ENCODE data around the gene TNRC6C.

Gene TNRC6C

DNA sequence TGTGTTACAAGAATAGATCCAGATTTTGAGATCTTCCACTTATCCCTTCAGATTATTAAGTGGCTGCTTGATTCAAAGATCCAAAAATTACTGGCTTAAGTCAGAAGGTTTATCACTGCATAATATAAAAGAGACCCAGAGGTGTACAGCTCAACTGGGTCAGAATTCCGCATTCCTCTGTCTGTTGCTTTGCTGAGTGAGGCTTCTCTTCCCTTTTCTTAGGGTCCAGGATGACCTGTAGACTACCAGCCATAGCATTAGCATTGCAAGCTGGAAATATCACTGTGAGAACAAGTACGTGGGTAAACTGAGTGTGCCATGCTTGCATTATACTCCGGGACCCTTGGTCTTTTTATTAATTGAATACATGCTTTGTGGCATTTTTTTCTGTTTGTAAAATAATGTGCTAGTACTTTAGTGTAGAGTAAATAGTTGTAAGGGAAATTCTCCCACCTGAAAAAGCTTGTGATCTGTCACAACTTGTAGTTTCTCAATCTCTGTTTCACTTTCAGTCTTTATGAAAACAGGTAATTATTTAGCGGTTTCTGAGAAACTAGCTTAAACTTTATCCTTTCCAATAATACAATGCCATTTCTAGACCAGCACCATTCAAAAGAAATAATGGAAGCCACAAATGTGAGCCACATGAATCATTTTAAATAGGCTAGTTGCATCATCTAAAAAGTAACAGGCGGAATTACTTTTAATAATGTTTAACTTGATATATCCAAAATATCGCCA is 61.6 kb downstream of the TNRC6C start:
- no peak for DNase-seq

DNA sequence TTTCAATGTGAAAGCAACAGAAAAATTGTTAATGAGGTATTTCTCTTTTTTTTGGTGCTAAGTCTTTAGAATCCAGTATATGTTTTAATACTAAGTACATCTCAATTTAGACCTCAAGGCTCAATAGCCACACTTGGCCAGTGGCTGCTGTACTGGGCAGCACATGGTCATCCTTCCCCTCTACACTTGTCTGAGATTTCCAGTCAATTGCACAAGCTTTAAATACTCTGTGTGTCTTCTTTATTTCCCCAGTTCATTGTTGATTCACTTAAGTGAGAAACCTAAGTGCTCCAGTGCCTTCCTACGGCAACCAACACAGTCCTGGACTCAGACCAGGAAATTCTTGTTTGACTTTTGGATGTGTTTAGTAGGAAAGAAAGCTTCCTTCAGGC is 62.2 kb downstream of the TNRC6C start:
- DNase-seq: no peak

DNA sequence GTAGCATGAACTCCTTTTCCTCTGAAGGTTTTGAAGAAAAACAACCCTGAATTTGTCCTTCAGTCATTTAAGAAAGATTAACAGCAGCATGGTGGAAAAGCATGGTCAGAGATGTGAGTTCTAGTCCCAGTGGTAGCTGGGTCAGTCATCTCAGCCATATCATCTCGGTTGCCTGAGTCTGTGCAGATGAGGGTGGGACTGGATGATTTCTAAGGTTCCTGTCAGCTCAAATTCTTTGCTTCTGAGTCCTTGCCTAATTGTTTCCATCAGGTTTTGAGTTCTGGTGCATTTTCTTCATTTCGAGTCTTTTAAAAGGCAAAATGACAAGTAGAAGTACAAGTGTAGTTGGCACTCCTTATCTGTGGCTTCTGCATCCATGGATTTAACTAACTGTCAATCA is 63.9 kb downstream of the TNRC6C start:
- peak; percentile 52 for DNase-seq

DNA sequence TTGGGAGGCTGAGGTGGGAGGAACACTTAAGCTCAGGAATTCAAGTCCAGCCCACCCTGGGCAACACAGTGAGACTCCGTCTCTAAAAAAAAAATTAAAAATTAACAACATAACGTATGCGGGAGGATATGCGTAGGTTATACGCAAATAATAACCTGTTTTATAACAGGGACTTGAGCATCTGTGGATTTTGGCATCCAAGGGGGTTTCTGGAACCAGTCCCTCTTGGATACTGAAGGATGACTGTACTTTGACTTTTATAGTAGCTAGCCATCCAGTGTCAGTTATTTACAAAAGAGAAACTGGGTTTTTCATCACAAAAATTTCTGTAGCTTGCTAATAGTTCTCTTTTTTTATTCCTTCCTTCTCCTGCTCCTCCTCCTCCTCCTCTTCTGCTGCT is 64.5 kb downstream of the TNRC6C start:
- no peak for DNase-seq

DNA sequence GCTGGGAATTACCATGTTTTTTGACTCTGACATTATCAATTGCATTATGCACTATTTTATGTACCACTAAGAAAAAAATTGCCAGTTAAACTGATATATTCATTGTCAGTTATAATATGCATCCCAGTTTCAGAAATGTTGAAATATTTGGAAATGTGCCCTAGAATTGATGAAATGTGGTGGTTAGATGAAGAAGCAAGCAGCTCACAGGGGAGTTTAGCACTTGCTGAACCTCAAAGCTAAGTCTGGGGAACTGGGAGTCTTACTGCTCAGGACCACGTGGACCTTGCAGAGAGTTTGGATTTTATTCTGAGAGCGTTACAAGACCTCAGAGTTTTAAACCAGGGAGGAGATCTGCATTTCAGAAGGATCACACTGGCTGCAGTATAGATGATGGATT is 67.9 kb downstream of the TNRC6C start:
- DNase-seq: no peak

GRCh38 chr17:78027121-78027520 is 68.6 kb downstream of the TNRC6C start:
- DNase-seq: no peak

DNA sequence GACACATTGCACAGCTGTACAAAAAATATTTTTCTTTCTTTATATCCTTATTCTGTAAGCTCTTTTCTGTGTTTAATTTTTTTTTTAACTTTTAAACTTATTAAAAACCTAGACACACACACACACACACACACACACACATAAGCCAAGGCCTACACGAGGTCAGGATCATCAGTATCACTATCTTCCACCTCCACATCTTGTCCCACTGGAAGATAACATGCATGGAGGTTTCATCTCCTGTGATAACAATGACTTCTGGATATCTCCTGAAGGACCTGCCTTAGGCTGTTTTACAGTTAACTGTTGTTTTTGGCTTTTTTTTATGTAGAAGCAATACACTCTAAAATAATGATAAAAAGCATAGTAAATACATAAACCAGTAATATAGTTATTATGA is 71.2 kb downstream of the TNRC6C start:
- no peak for DNase-seq

DNA sequence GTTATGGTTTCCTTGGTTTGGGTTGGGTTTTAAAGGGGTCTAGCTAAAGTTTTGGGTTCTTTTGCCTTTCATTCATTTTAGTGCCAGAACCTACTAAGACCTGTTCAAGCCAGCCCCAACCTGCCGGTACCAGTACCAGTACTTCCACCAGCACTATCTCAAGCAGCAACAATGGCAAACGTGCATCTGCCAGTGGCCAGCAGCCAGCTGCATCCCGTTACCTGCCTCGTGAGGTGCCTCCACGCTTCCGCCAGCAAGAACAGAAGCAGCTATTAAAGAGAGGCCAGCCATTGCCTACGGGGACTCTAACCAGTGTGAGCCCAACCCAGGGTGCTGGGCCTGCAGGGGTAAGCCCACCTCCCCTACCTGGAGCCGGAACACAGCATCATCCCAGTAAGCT is 72.9 kb downstream of the TNRC6C start:
- no peak for DNase-seq

DNA sequence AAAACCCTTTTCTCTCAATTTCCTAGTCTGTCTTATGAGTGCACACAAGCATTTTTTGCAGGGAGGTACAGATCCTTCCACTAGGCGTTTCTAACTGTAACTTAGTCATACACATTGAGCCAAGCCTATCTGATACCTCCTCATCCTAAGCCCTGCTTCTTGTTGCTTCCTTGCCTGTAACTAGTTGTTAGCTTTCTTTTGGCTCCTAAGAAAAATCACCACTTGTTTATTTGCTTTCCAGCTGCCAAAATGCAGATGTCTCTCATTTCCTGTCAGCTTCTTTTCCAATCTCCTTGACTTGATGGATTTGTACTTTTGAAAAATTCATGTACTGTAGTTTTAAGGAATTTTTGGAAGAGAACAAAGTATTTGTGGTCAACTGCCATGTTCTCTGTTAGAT is 73.7 kb downstream of the TNRC6C start:
- DNase-seq: peak; percentile 19

DNA sequence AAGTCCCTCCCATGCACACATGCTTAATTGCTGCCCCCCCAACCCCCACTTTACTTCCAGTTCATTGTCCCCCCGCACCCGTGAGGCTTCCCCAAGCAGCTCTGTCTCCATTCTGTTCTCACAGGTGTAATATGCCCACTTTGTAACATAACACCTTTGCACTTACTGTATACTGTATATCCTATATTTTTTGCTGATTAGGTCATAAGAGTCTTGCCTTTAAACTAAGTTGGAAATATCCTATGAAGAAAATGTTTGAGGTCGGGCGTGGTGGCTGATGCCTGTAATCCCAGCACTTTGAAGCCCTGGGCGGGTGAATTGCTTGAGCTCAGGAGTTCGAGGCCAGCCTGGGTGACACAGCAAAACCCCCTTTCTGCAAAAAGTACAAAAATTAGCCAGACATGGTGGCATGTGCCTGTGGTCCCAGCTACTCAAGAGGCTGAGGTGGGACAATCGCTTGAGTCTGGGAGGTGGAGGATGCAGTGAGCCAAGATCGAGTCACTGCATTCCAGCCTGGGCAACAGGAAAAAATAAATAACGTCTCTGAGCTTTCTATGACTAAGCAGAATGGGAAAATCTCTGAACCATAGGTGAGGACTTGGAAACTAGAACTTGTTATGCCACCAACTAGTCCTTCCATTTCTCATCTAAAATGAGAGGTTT is 76.1 kb downstream of the TNRC6C start:
- no peak for DNase-seq

GRCh38 chr17:78037280-78037679 is 78.8 kb downstream of the TNRC6C start:
- DNase-seq: no peak

GRCh38 chr17:78038748-78039288 is 80.3 kb downstream of the TNRC6C start:
- DNase-seq: no peak

DNA sequence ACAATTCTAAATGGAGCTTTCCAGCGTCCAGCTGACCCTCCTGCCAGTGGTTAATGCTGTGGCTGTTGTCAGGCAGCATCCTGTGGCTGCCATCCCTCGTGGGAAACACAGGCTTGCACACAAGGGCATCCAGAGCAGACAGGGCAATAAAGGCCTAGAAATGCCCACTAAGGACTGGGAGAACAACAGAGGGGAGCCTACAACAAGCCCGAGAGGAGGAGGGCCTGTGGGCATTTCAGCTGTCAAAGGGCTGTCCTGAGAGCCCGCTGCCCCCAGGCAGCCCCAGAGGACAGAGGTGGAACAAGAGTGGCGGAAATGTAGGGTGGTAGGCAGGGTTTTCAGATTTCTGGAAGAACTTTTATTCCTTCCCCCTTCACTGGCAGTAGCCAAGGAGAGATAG is 81.1 kb downstream of the TNRC6C start:
- DNase-seq: no peak

DNA sequence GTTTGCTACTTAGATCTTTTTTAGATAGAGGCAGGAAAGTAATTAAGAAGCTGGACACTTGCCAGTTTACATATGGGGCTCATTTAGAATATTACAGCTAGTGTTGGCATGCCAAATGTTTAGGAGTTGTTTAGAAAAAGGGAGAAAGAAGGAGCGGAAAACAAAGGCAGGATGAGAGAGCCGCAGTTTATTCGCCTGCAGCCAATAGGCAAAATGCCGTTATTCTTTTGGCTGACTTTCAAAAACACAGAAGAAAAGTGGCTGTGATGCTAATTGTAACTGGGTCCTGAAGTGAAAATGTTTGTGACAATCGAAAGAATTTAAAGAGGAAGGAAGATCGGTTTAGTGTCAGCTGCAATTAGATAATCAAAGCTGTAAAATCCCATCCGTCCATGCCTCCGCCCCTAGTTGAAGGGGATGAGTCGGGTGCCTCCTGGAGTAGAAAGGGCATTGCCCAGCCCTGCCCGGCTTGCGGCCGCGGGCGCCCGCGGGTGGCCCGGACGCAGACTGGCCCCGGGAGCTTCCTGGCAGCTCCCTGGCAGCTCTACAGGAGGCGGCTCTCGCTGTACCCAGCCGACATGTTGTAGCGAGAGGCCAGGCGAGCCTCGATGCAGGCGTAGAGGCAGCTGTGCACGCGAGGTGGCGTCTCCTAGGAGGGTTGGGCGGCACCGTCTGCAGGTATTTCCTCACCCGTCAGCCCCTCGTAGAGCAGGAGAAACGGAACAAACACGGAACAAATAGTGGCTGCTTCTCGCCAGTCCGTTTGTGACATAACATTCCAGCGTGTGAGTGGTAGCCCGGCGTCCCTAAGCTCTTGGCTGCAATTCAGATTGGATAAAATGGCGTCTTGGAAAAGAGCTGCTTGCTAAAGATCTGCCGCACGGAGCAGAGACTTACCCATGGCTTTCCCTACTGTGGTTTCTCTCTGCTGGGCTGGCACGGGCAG is 82.2 kb downstream of the TNRC6C start:
- peak; percentile 26 for DNase-seq

DNA sequence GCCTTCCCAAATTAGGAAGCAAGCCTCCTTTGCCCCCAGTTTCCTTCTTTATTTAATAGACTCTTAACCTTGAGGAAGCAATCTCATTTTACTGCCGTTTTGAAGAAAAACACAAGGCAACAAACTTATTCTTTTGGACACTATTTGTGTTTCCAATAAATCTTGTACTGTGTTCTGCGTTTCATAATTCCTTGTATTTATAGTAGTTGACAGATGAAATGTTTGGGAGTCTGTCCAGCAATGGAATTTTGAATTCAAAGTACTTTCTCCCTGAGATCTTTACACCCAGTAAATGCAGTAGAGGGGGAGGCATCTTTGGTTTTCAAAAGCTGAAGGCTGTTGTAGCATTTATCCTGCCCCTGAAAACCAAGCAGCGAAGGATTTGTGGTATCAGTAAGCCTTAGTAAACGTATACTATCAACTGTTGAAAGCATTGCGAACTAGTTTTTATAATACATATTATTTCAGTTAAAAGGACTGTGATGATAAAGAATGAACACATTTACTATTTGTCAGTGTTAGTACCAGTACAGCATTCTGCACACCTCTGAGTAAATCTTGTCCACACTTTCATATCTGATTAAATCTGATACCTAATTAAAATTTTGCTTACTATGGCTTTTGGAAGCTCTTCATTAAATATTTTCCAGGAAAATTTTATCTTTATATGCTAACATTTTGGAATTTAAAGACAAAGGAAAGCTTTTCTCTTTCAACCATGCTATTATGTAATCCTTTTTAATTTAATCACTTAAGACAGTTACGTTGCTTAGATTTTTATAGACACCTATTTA is 83.1 kb downstream of the TNRC6C start:
- no peak for DNase-seq

DNA sequence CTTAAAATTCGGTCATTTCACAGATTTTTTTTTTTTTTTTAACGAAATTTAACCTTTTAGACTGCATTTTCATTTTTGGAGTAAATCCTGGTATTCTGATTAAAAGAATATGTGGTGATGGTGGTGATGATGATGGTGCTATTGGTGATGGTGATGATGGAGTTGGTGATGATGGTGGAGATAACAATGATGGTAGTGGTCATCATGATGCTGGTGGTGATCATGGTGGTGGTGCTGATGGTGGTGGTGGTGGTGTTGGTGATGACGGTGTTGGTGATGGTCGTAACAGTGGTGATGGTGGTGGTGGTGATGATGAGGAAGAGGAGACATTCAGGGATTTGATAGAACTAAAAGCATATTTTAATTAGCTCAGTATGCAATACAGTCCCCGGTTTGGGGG is 84.0 kb downstream of the TNRC6C start:
- no peak for DNase-seq

- no peak for DNase-seq
These were observed 84.5 kb downstream of the TNRC6C start for GRCh38 chr17:78043031-78043430.

- no peak for DNase-seq
These were observed 85.9 kb downstream of the TNRC6C start for GRCh38 chr17:78044280-78044835.

- DNase-seq: no peak
These were observed 86.8 kb downstream of the TNRC6C start for GRCh38 chr17:78045316-78045715.

- no peak for DNase-seq
These were observed 88.4 kb downstream of the TNRC6C start for GRCh38 chr17:78046923-78047322.

DNA sequence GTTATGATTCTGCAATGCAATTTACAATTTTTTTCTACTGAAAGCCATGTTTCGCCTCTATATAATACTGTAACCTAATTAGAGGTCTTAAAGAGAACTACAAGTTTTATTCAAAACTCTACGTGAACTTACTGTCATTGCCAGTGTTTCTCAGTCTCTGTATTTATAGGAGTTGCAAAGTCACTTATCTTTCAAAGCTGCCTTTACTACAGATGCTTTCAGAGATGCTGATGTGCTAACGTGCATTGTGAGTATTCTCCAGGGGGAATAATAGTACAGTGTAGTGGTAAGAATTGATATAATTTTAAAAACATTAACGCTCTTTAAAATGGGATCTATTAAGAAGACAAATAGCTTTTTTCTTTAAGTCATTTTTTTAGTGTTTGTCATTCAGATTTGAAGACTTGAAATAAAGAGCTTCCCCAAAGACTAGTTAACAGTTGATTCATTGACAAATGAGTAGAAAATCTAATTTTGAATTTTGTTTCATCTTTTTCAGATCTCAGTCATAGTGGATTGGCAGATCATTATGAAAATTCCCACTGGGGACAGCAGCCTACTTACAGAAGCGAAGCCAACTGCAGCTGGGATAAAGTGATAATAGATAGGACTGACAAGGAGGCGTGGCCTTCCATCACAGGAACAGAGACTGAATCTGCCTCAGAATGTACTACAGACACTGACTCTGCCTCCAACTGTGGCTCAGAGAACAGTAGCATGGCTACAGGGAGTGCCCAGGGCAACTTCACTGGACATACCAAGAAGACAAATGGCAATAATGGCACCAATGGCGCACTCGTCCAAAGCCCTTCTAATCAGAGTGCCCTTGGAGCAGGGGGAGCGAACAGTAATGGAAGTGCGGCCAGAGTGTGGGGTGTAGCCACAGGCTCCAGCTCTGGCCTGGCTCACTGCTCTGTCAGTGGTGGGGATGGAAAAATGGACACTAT is 90.1 kb downstream of the TNRC6C start:
- DNase-seq: no peak
